Rectal smooth muscle tissue (tissue), 1 donor: ENCODE measurements around the gene PPP3R2.
A peak's percentile ranks its signal among the peaks of the same experiment; 100 is the strongest.

Experiments used
- H3K27ac ChIP-seq: one replicate; pipeline ENCODE4 v1.7.0; 2013; ENCODE audit warnings: low read depth, low read length, inconsistent platforms
- H3K27me3 ChIP-seq: one replicate; pipeline ENCODE4 v1.7.0; 2013; ENCODE audit warnings: low read length; ENCODE audit not compliant: control insufficient read depth, insufficient read depth
- H3K36me3 ChIP-seq: one replicate; pipeline ENCODE4 v1.7.0; 2013; ENCODE audit warnings: low read length; ENCODE audit not compliant: control insufficient read depth, insufficient read depth
- H3K4me1 ChIP-seq: one replicate; pipeline ENCODE4 v1.7.0; 2013; ENCODE audit warnings: low read length; ENCODE audit not compliant: control insufficient read depth, insufficient read depth
- H3K4me3 ChIP-seq: one replicate; pipeline ENCODE4 v1.7.0; 2013; ENCODE audit warnings: low read length
- H3K9ac ChIP-seq: one replicate; pipeline ENCODE4 v1.7.0; 2013; ENCODE audit warnings: low read length

Gene PPP3R2

DNA sequence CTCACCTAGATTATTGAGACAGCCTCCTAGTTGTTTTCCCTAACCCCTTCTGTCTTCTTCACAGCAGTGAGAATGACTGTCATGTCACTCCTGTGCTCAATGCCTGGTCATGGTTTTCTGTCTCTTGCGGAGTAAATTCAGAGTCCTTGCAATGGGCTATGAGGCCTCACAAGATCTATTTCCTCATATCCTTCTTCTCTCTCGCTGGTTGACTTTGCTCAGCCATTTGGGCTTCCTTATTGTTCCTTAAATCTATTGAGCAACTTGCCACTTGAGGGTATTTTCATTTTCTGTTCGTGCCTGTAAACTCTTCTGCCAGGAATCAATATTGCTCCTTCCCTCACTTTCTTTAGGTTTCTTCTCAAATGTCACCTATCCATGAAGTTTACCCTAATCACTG, 9.0 kb downstream of the PPP3R2 start:
- H3K9ac ChIP-seq = no peak overlapping the region
- H3K36me3 ChIP-seq = no peaks in the 10 kb centered on the region
- H3K4me3 ChIP-seq = no peak overlapping the region
- H3K27me3 ChIP-seq = no peaks in the 10 kb centered on the region
- H3K27ac ChIP-seq = no peak overlapping the region
- no peaks in the 10 kb centered on the region for H3K4me1 ChIP-seq

DNA sequence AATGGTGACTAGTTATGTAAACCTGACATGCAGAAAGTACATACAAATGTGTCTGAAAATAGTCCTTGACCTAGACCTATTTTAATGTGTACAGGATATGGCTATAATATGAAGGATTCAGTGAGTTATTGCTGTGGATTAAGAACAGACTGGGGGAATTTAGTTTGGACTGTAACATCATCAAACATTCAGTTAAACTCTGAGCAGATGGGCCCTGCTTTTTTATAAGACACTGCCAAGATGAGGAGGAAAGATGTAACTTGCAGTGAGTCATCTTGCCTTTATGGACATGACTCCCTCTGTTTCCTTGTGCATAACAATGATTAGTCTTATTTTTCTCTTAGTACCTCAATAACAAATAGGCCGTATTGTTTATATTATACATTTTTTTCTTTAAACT, 12.2 kb downstream of the PPP3R2 start:
- H3K36me3 ChIP-seq = no peaks in the 10 kb centered on the region
- H3K9ac ChIP-seq = no peak overlapping the region
- no peak overlapping the region for H3K4me3 ChIP-seq
- no peaks in the 10 kb centered on the region for H3K4me1 ChIP-seq
- no peaks in the 10 kb centered on the region for H3K27me3 ChIP-seq
- H3K27ac ChIP-seq = peak overlapping the region; percentile 21

DNA sequence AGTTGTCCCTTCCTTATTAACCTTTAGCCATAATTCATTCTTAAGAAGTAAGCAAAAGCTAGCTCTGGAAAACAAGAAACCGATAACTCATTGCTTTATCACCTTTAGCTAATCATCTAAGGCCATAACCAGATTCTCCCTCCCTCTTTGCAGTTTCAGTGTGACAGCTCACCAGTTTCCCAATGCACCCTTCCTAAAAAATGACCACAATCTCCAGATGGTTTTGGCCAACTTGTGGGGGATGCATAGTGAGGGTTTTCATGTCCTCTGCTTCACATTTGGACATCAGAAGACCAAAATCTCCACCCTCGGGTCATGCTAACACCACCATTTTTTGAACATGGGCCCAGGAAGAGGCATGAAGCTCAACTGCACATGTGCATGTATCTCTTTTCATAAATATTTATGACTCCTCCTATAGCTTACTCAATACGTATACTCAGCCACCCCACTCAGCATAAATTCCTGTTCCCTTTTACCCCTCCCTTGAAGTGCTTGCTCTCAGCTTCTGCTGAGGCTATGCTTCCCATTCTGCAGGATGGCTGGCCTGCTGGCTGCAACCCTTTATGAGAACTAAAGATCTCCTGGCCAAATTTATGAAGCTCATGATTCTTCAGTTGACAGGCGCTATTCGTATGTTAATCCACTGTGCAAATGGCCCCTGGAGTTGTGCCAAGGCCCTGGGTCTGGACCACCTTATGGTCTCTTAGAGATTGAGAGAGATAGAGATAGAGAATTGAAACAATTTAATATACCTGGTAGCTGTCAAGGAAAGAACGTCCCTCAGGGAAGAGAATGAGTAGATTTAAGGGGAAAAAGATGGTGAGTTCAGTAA, 14.8 kb downstream of the PPP3R2 start:
- Histone ChIP-seq H3K4me1 (no peaks in the 10 kb centered on the region), H3K9ac (no peak overlapping the region), H3K36me3 (no peaks in the 10 kb centered on the region), H3K4me3 (no peak overlapping the region), H3K27me3 (no peaks in the 10 kb centered on the region), H3K27ac (no peak overlapping the region)

DNA sequence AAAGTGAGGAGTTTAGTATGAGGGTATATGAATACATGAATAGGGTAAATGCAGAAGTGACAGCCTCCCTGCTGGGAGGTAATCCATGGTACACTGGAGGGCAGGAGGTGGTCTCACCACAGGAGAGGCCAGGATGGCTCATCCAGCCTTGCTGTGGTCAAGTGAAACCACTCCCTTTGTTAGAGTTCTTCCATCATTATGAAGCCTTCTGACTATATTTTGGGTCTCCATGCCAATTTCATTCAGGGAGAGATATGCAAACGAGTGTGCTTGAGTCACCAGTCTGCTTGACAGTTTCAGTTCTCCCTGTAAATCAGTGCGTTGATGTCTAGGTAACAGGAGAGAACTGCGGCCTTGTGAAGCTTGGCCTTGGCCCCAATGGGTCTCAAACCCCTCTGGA, 16.4 kb downstream of the PPP3R2 start:
- Histone ChIP-seq H3K27me3 (no peaks in the 10 kb centered on the region), H3K9ac (no peak overlapping the region), H3K4me3 (no peak overlapping the region), H3K4me1 (no peaks in the 10 kb centered on the region), H3K36me3 (no peaks in the 10 kb centered on the region), H3K27ac (no peak overlapping the region)

DNA sequence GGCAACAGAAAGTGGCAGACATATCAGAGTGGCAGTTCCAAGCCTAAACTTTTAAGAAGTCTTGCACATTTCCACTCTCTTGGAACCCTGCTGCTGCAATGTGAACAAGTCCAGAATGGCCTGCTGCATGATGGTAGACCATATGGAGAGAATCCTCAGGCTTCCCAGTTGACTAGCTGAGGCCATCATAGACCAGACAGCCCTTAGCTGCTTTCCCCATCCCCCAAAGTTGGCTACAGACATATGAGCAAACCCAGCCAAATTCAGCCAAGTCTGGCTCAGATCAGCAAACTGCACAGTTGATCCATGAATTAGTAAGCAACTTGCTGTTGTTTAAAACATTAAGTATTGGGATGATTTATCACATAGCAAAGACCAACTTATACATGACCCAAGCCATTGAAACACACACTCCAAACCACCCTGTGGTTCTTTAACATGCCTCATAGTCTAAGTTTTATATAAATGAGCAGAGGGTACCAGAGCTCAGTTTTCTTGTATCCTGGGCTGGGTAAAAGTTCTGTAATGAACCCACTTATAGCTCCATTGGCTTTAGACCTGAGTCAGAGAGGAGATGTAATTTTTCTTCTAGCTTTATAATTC, 19.9 kb downstream of the PPP3R2 start:
- Histone ChIP-seq H3K4me1 (no peaks in the 10 kb centered on the region), H3K36me3 (no peaks in the 10 kb centered on the region), H3K4me3 (no peak overlapping the region), H3K27me3 (no peaks in the 10 kb centered on the region), H3K9ac (no peak overlapping the region), H3K27ac (no peak overlapping the region)

DNA sequence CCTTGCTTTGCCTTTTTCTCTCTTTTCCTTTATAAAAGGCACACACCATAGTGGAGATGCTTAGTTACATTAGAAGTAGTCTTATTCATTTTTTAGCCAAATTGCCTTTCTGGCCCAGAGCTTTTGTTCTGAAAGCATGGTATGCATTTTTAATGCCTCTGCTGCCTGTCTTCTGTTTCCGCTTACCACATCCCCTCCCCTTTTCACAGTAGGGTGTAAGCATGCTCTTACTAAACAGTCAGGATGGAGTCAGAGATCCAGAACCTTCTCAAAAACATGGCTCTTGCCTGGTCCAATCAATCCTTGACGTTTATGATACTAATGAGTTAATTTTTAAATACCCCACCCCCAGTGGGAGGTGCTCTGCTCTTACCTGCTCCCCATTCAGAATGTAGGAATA, 22.5 kb downstream of the PPP3R2 start:
- Histone ChIP-seq H3K4me1 (no peaks in the 10 kb centered on the region), H3K9ac (no peak overlapping the region), H3K36me3 (no peaks in the 10 kb centered on the region), H3K4me3 (no peak overlapping the region), H3K27ac (no peak overlapping the region), H3K27me3 (no peaks in the 10 kb centered on the region)

DNA sequence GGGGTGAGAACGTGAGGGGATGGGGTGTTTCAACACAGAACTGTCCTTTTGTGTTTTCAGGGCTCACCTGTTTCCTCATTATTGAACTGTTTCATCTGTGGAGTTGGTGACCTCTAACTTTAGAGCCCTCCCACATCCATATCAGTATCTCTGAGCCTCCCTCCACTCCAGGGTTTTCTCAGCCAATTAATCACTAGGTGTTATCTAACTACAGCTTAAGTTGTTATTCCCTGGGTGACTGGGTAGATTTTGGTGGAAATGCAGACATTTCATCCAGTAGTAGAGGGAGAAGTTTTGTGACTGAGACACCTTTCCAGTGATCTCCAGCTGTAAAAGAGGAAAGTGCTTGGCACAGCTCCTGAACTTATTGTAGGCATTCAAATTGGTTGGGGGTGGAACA, 23.7 kb downstream of the PPP3R2 start:
- H3K4me1 ChIP-seq = no peaks in the 10 kb centered on the region
- H3K36me3 ChIP-seq = no peaks in the 10 kb centered on the region
- no peak overlapping the region for H3K4me3 ChIP-seq
- no peaks in the 10 kb centered on the region for H3K27me3 ChIP-seq
- no peak overlapping the region for H3K9ac ChIP-seq
- no peak overlapping the region for H3K27ac ChIP-seq

DNA sequence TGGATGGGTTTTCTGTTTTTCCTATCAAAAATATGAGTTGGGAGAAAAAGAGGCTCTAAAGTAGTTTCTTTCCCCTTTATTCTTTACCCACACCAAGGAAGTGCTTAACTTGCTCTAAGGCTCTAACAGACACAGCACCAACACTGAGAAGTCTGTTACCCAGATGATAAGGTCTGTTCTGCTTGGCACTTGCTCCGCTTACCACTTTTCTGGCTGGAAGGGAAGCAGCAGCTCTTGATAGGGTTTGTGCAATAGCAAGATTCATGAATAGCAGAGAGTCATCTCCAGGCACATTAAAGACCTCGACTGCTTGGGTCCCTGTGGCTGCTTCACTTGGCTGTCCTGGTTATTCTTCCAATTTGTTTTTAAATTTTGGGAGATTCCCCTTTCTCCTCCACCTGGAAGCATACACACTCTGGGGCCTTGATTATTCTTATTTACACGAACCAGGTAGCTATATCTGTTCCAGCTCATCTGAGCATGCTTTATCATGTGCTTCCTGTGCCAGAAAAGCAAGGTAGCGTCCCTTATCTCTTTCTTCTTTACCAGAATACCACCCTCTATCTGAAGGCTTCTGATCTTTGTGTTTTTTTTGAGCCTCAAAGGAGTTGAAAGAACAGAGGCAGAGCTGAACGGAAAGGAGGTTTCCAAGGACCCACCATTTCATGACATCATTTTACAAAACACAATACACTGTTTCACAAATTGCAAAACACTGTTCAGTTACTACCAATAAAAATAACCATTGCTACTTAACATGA, 24.8 kb downstream of the PPP3R2 start:
- Histone ChIP-seq H3K9ac (no peak overlapping the region), H3K27ac (no peak overlapping the region), H3K4me3 (no peak overlapping the region), H3K36me3 (no peaks in the 10 kb centered on the region), H3K27me3 (no peaks in the 10 kb centered on the region), H3K4me1 (no peaks in the 10 kb centered on the region)

DNA sequence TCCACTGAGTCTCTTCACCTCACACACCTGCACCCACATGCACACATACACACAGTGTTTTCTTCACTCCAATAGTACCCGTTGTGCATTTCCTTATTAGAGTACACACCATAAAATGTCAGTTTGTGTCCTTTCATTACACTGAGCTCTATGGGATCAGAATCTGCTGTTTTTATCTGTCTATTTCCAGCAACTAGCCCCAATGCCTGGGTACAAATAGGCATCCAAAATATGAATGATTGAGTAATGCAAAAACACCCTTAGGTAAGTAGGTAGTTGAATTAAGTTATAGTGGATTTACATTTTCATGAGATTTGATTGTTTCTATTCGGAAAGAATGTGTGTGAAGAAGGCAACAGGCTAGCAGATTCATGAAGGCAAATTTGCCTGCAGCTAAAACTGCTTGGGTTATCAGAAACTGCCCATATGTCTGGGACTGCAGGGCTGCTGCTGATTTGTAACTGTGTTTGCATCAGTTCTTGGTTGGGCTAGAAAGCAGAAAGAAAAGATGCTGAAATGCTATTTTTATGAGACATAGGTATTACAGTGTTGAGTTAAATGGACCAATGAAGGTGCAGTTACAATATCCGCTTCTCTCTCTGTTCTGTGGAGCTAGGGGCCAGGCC, 26.9 kb downstream of the PPP3R2 start:
- no peak overlapping the region for H3K4me3 ChIP-seq

DNA sequence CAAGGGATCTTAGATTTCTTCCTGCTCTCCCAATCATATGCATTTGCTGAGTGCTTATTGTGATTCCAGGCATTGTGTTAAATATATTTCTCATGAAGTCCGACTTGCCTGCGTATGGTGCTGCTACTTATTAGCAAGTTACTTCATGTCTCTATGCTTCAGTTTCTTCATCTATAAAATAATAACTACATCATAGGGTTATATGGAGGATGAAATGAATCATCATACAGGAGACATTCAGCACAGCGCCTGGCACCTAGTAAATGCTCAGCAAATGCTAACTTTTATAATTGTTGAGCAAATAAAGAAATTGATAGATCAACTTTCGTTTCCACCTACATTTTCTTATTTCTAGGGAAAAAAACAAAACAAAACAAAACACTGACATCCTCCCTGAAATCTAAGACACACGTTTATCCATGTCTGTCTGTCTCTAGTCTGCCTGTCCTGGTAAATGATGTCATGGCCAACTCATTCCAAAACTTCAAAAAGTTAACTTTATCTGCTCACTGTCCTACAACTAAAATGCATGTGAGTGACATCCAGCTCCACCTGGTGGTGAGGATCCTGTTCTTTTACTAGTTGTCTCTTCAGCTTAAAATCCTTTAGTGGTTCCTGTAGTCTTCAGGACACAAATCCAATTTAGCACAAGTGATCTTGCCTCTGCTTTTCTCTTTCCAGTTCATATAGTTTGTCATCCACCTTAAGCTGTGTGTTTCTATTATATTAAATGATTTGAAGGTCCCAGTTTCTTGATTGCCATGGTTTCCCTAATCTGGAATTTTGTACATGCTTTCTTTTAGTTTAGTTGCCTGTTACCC, 27.7 kb downstream of the PPP3R2 start:
- H3K36me3 ChIP-seq = peaks cover 11% of the 10 kb centered on the region
- H3K27ac ChIP-seq = no peak overlapping the region
- H3K4me1 ChIP-seq = no peaks in the 10 kb centered on the region
- H3K27me3 ChIP-seq = no peaks in the 10 kb centered on the region
- no peak overlapping the region for H3K4me3 ChIP-seq
- H3K9ac ChIP-seq = no peak overlapping the region

More for the DNA sequence above, 26.9 kb downstream of the PPP3R2 start:
- peaks cover 7% of the 10 kb centered on the region for H3K36me3 ChIP-seq
- no peak overlapping the region for H3K9ac ChIP-seq
- H3K27ac ChIP-seq = no peak overlapping the region
- H3K27me3 ChIP-seq = no peaks in the 10 kb centered on the region
- H3K4me1 ChIP-seq = no peaks in the 10 kb centered on the region

DNA sequence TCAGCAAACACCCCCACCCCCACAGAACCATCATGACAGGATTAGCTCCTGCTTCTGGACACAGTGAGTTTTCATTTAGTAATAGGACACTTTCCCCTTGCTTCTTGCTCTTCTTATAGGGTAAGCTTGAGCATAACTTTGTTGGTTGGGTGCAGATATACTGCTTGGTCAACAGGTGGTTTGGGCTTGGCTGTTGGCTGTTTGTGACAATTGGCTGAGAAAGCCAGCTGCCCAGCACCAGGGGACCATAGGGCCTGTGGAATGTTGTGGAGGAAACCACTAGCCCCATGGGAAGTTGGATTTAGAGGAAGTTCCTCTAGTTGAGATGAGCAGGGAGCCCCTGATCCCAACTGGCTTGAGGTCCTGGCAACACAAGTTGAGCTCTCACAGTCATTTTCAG, 30.5 kb downstream of the PPP3R2 start:
- no peak overlapping the region for H3K27ac ChIP-seq
- no peaks in the 10 kb centered on the region for H3K27me3 ChIP-seq
- no peak overlapping the region for H3K4me3 ChIP-seq
- H3K9ac ChIP-seq = no peak overlapping the region
- H3K36me3 ChIP-seq = peaks cover 25% of the 10 kb centered on the region
- H3K4me1 ChIP-seq = no peaks in the 10 kb centered on the region

DNA sequence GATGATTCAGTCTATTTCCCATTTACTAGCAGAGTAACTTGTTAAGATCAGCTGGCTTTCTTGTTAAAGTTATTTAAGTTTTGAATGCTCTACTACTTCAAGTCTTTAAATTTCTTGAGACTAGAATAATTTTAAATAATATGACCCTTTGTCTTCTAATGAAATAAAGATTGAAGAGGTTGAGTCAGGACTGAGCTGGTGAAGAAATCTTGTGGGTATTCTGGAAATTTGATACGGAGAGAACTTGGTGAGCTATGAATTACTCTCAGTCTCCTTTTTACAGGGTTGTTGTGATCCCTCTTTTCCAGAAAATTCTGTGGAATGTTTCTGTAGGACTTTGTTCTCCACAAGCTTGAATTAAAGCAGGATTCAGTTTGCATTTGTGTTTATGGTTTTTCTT, 31.8 kb downstream of the PPP3R2 start:
- no peak overlapping the region for H3K9ac ChIP-seq
- H3K36me3 ChIP-seq = peaks cover 29% of the 10 kb centered on the region
- no peaks in the 10 kb centered on the region for H3K27me3 ChIP-seq
- H3K27ac ChIP-seq = no peak overlapping the region
- H3K4me3 ChIP-seq = no peak overlapping the region
- no peaks in the 10 kb centered on the region for H3K4me1 ChIP-seq
